Stimulated activated CD8-positive, alpha-beta memory T cell treated with anti-CD3 and anti-CD28 coated beads, Interleukin-7, amount 100 ng/mL, for 24 hours (primary cell): ENCODE results near the gene CXorf65.

Source experiments
- DNase-seq: peaks from one replicate; pipeline ENCODE4 v3.0.0-alpha.2; 2020; ENCODE audit warnings: low read depth

CXorf65 gene

GRCh38 chrX:71106427-71106826, at the start of gene CXorf65:
TSS of gene CXorf65 (minus strand) at chrX:71106740. CDS start at chrX:71106556, 184 bp downstream.
- DNase-seq: no peak

GRCh38 chrX:71154641-71155040, 48.1 kb upstream of the CXorf65 start:
- no peak for DNase-seq

- no peak for DNase-seq
Observed at GRCh38 chrX:71154196-71154595, 47.7 kb upstream of the CXorf65 start.

GRCh38 chrX:71151366-71151765, 44.8 kb upstream of the CXorf65 start:
- DNase-seq: no peak

- DNase-seq: no peak
Observed at GRCh38 chrX:71148278-71148663, 41.7 kb upstream of the CXorf65 start.

GRCh38 chrX:71147496-71148277, 41.1 kb upstream of the CXorf65 start:
- DNase-seq: no peak

- no peak for DNase-seq
Observed at GRCh38 chrX:71144651-71145050, 38.1 kb upstream of the CXorf65 start, which contains the start of gene NLGN3. TSS of gene NLGN3 (plus strand) at chrX:71144841. CDS start at chrX:71147750, 2,909 bp downstream.

GRCh38 chrX:71143508-71143907, 37.0 kb upstream of the CXorf65 start:
- DNase-seq: no peak

- no peak for DNase-seq
Observed at GRCh38 chrX:71140440-71140839, 33.9 kb upstream of the CXorf65 start.

GRCh38 chrX:71131510-71131909, 25.0 kb upstream of the CXorf65 start:
- no peak for DNase-seq

- DNase-seq: peak; percentile 40
Observed at GRCh38 chrX:71128915-71129765, 22.6 kb upstream of the CXorf65 start.

GRCh38 chrX:71128166-71128833, 21.8 kb upstream of the CXorf65 start:
- DNase-seq: no peak

GRCh38 chrX:71118985-71119535, 12.5 kb upstream of the CXorf65 start:
- DNase-seq: no peak

- peak; percentile 67 for DNase-seq
Observed at GRCh38 chrX:71118032-71118984, 11.8 kb upstream of the CXorf65 start, which contains the start of gene MED12. TSS of gene MED12 (plus strand) at chrX:71118596. CDS start at chrX:71118755, 159 bp downstream.

- DNase-seq: no peak
Observed at GRCh38 chrX:71117358-71117757, 10.8 kb upstream of the CXorf65 start.

GRCh38 chrX:71111921-71112431, 5.4 kb upstream of the CXorf65 start:
- no peak for DNase-seq

GRCh38 chrX:71111141-71111843, 4.8 kb upstream of the CXorf65 start, which contains the start of gene IL2RG:
TSS of gene IL2RG (minus strand) at chrX:71111577. CDS start at chrX:71111539, 38 bp downstream.
- peak; percentile 26 for DNase-seq

GRCh38 chrX:71109051-71109450, 2.5 kb upstream of the CXorf65 start:
- DNase-seq: no peak

- DNase-seq: no peak
Observed at GRCh38 chrX:71107762-71108360, 1.3 kb upstream of the CXorf65 start.
